Measurements from ENCODE around the gene SLC38A9.
"Not testable (repeated sequence)": the region's sequence is repeated elsewhere in the genome, so short reads cannot be mapped to it uniquely, and the experiment has no call there.

Gene SLC38A9, protein sequence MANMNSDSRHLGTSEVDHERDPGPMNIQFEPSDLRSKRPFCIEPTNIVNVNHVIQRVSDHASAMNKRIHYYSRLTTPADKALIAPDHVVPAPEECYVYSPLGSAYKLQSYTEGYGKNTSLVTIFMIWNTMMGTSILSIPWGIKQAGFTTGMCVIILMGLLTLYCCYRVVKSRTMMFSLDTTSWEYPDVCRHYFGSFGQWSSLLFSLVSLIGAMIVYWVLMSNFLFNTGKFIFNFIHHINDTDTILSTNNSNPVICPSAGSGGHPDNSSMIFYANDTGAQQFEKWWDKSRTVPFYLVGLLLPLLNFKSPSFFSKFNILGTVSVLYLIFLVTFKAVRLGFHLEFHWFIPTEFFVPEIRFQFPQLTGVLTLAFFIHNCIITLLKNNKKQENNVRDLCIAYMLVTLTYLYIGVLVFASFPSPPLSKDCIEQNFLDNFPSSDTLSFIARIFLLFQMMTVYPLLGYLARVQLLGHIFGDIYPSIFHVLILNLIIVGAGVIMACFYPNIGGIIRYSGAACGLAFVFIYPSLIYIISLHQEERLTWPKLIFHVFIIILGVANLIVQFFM

GRCh38 chr5:55712023-55712859 is at the start of gene SLC38A9:
Gene SLC38A9, minus strand, starts transcription at chr5:55712324. Its CDS starts 14,366 bp downstream, at chr5:55697958.
- peak; percentile 82 to 90 for DNase-seq (ENCODE audit: low read depth in 2 of 2)

GRCh38 chr5:55761721-55762120 is 49.6 kb upstream of the SLC38A9 start:
- DNase-seq (ENCODE audit: low read depth in 2 of 2): not testable (repeated sequence)

GRCh38 chr5:55758714-55759113 is 46.6 kb upstream of the SLC38A9 start:
- DNase-seq (ENCODE audit: low read depth in 2 of 2): no peak

GRCh38 chr5:55758231-55758630 is 46.1 kb upstream of the SLC38A9 start:
- no peak for DNase-seq (ENCODE audit: low read depth in 2 of 2)

DNA sequence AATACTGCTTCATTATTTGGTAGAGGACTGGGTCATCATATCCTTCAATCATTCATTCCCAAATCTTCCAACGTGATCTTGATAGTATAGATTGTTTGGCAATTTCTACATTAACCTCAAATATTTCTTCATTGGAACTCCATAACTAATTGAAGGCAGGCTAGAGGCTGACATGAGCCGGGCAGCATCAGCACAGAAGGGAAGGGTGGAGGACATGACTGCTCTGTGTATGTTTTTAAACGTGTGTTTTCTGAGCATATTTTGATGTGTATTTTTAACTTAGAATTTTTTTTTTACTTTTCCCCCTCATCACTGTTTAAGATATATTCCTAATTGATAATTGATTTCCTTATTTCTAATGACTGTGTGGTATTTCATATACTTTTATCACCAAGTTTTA is 38.4 kb upstream of the SLC38A9 start:
- no peak for DNase-seq (ENCODE audit: low read depth in 2 of 2)

GRCh38 chr5:55750063-55750462 is 37.9 kb upstream of the SLC38A9 start:
- no peak for DNase-seq (ENCODE audit: low read depth in 2 of 2)

DNA sequence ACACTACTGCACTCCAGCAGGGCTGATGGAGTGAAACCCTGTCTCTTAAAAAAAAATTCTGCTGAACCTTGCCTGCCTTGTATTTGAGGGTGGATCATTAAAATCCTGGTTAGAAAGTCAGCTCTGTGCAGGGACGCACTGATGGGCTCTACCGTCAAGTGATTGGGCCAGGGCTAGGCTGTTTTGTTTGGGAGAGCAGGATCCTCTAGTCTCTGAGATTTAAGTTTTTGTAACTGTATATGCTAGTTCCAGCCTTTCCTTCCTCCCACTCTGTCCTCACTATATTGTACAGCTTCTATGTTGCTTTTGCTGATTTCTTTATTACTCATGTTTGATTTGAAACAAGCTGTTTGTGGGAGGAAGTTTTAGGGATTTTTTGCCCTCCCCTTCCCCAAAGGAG is 37.3 kb upstream of the SLC38A9 start:
- no peak for DNase-seq (ENCODE audit: low read depth in 2 of 2)

- DNase-seq (ENCODE audit: low read depth in 2 of 2): no peak
Measured at GRCh38 chr5:55747778-55748318, 35.7 kb upstream of the SLC38A9 start.

GRCh38 chr5:55742778-55743177 is 30.7 kb upstream of the SLC38A9 start:
- DNase-seq (ENCODE audit: low read depth in 2 of 2): no peak

- no peak for DNase-seq (ENCODE audit: low read depth in 2 of 2)
Measured at GRCh38 chr5:55737793-55738192, 25.7 kb upstream of the SLC38A9 start, which contains the start of gene DDX4. Gene DDX4, plus strand, starts transcription at chr5:55738061. Its CDS starts 903 bp downstream, at chr5:55738964.

GRCh38 chr5:55734658-55735057 is 22.5 kb upstream of the SLC38A9 start:
- DNase-seq (ENCODE audit: low read depth in 2 of 2): no peak

DNA sequence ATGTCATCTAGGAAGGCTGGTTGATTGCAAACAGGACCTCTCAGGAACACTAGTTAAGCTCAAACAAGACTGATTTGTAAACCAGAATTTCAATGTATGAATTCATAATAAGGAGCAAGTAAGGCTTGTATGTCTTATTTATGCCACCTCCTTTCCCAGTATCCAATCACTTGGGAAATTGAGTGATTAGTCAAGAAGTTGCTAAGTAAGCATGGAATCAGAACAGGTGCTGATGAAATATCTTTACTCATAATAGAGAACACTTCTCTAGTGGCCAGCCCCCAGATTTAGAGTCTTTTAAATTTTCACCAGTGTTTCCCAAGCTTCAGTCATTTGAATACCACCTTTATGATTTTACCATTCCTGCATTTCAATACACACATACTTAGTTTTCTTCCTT is 20.5 kb upstream of the SLC38A9 start:
- DNase-seq (ENCODE audit: low read depth in 2 of 2): no peak

DNA sequence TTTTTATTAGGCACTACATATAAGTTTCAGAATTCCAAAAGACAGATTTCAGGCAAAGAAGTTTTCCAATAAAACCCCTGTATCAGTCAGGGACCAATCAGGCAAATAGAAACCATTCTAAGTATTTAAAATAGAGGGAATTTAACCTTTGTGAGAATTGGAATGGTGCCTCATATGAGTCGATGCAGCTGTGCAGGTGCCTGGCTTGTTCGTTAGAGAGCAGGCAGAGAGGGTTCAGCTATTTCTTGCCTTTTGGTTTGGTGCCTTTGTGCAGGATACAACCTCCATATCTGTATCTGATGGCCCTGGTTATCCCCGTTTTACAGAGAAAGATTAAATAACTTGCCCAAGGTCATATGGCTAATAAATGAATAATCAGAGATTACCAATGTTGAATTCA is 19.7 kb upstream of the SLC38A9 start:
- no peak for DNase-seq (ENCODE audit: low read depth in 2 of 2)

- no peak for DNase-seq (ENCODE audit: low read depth in 2 of 2)
Measured at GRCh38 chr5:55724281-55724680, 12.2 kb upstream of the SLC38A9 start.

DNA sequence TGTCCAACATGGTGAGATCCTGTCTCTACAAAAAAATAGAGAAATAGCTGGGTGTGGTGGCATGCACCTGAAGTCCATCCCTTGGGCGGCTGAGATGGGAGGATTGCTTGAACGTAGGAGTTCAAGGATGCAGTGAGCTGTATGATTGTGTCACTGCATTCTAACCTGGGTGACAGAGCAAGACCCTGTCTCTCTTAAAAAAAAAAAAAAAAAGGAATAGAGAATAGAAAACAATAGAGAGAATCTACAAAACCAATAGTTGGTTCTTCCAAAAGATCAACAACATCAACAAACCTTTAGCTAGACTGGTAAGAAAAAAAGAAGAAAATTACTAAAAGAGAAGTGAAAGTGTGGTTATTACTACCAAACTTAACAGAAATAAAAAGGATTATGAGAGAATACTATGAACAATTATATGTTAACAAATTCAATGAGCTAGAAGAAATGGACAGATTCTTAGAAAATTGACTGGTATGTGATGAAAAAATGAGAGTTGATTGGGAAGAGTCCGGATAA is 8.1 kb upstream of the SLC38A9 start:
- no peak for DNase-seq (ENCODE audit: low read depth in 2 of 2)

DNA sequence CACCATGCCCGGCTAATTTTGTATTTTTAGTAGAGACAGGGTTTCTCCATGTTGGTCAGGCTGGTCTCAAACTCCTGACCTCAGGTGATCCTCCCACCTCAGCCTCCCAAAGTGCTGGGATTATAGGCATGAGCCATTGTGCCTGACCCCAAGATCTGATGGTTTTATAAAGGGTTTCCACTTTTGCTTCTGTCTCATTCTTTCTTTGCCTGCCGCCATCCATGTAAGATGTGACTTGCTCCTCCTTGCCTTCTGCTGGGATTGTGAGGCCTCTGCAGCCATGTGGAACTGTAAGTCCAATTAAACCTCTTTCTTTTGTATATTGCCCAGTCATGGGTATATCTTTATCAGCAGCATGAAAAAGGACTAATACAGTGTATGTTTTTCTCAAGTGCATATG is 6.9 kb upstream of the SLC38A9 start:
- not testable (repeated sequence) for DNase-seq (ENCODE audit: low read depth in 2 of 2)

GRCh38 chr5:55715519-55716078 is 3.5 kb upstream of the SLC38A9 start:
- DNase-seq (ENCODE audit: low read depth in 2 of 2): no peak

- DNase-seq (ENCODE audit: low read depth in 2 of 2): no peak
Measured at GRCh38 chr5:55714749-55715148, 2.6 kb upstream of the SLC38A9 start.

DNA sequence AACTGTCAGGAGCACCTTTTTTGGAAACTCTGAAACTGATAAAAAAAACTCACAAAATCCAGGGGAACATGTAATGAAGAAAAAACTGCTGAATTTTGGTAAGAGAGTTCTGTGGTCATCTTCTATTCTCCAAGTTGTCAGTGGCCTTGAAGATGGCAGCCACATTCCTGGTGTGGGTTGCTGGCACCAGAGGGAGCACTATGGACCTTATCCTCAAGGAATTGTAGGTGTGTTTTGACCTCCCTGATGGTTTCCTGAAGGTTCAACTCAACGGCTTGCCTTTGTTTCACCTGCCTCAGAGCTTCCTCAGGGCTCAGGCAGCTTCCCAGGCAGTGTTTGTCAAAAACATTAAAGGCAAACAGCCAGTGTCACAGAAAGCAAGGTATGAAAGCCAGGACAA is 2.2 kb upstream of the SLC38A9 start:
- DNase-seq (ENCODE audit: low read depth in 2 of 2): no peak

- no peak for DNase-seq (ENCODE audit: low read depth in 2 of 2)
Measured at GRCh38 chr5:55713871-55714270, 1.7 kb upstream of the SLC38A9 start.

DNA sequence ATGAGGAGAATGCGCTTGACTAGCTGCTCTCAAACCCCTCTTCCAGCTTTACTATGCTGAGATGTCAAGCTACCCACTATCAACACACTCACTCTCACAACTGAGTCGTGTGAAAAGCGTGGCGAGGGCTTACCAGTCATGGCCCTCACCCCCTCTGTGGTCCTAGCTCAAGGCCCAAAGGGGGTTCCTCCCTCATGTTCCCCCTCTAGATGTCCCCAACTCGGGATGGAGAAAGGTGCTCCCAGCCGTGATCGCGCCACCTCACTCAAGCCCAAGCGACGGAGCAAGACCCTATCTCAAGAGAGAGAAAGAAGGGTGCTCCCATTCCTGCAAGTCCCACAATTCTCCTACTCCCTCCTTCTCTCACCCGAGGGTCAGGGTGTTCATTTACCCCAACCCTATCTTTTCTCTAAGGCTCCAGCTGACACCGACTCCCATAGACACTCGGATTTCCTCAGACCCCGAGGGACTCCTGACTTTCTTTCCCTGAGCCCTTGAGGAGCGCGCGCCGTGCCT is 559 bp downstream of the SLC38A9 start:
- DNase-seq (ENCODE audit: low read depth in 2 of 2): no peak
